HepG2 (cell line): ENCODE data around the gene ZNF618. TPM values are rescaled to one million over a fixed set of nuclear protein-coding genes. Genes with fewer than 3 reads are reported as not detected.

Experiments
- ATF7 ChIP-seq, 2 experiments: fragments of 450-650 bp in 1 of 2; sonication (generic) in 1 of 2; formaldehyde crosslinking in 1 of 2; IDR thresholded peaks; 2 replicates each; pipeline versions ENCODE4 v1.4.0 to v1.6.1; 2016 to 2020; ENCODE audit warnings: antibody characterized with exemption in 1 of 2, mild to moderate bottlenecking in 1 of 2, missing genetic modification reagents in 1 of 2
- EED ChIP-seq: sonication (generic); formaldehyde crosslinking; IDR thresholded peaks from 2 replicates; pipeline ENCODE4 v1.5.0; 2020; ENCODE audit warnings: mild to moderate bottlenecking, missing genetic modification reagents
- ISX ChIP-seq: sonication (generic); formaldehyde crosslinking; conservative IDR thresholded peaks from 2 replicates; pipeline ENCODE4 v1.5.0; 2020; ENCODE audit warnings: missing genetic modification reagents
- NFE2L2 ChIP-seq: fragments of 150-350 bp; IDR thresholded peaks from 2 replicates; pipeline ENCODE4 v1.6.1; 2014; ENCODE audit warnings: low read length
- REST ChIP-seq, 2 experiments: IDR thresholded peaks; 2 replicates each; pipeline ENCODE4 v1.6.1; 2011 to 2012; ENCODE audit warnings: low read length in 2 of 2, borderline replicate concordance in 1 of 2, low read depth in 1 of 2, mild to moderate bottlenecking in 1 of 2, moderate library complexity in 1 of 2
- RXRB ChIP-seq: IDR thresholded peaks from 2 replicates; pipeline ENCODE4 v1.6.1; 2016; ENCODE audit warnings: borderline replicate concordance, missing genetic modification reagents, missing compliant biosample characterization
- SMARCC2 ChIP-seq: fragments of 450-650 bp; IDR thresholded peaks from 2 replicates; pipeline ENCODE4 v1.6.1; 2017; ENCODE audit warnings: antibody characterized with exemption, mild to moderate bottlenecking
- SPEN ChIP-seq: sonication (generic); formaldehyde crosslinking; IDR thresholded peaks from 2 replicates; pipeline ENCODE4 v1.5.1; 2020; ENCODE audit warnings: low read depth, mild to moderate bottlenecking, missing genetic modification reagents
- ZFP82 ChIP-seq: sonication (generic); formaldehyde crosslinking; IDR thresholded peaks from 2 replicates; pipeline ENCODE4 v1.5.1; 2020; ENCODE audit warnings: mild to moderate bottlenecking, missing genetic modification reagents, borderline replicate concordance
- ZNF382 ChIP-seq: sonication (generic); formaldehyde crosslinking; IDR thresholded peaks from 2 replicates; pipeline ENCODE4 v1.5.0; 2020; ENCODE audit warnings: missing genetic modification reagents, mild to moderate bottlenecking, borderline replicate concordance
- ZNF674 ChIP-seq: sonication (generic); formaldehyde crosslinking; IDR thresholded peaks from 2 replicates; pipeline ENCODE4 v1.5.0; 2020; ENCODE audit warnings: low read depth, mild to moderate bottlenecking, missing genetic modification reagents
- ZNF724P ChIP-seq: sonication (generic); formaldehyde crosslinking; IDR thresholded peaks from 2 replicates; pipeline ENCODE4 v1.8.0; 2022; ENCODE audit warnings: missing genetic modification reagents, borderline replicate concordance
- polyA plus RNA-seq, 8 experiments: library from polyadenylated mRNA; depleted of rRNA in 3 of 8; stranded (reverse) in 7 of 8; unstranded in 1 of 8; fragments of >200 nt; fragmentation: Illumina TruSeq in 4 of 8; extraction: Trizol in 4 of 8; gene quantifications; 2 replicates each; pipeline versions ENCODE4 v1.2.1 to v1.2.3, GENCODE V29; 2011 to 2016; ENCODE audit warnings: low read depth in 4 of 8, missing spikeins in 1 of 8, mixed read lengths in 1 of 8; ENCODE audit not compliant: insufficient read depth in 1 of 8
- total RNA-seq, 5 experiments: library from RNA; depleted of rRNA; stranded (reverse); fragments of >200 nt; fragmentation: Illumina TruSeq; extraction: Trizol; gene quantifications; 2 replicates each; pipeline ENCODE4 v1.2.3, GENCODE V29; 2016; ENCODE audit warnings: low read depth in 1 of 5

The ZNF618 gene
- total and polyA plus RNA-seq, 2 of the 13 experiments (the other 11 are each of a cell fraction or from before 2014, with no cell fraction given) = 0.07 TPM

DNA sequence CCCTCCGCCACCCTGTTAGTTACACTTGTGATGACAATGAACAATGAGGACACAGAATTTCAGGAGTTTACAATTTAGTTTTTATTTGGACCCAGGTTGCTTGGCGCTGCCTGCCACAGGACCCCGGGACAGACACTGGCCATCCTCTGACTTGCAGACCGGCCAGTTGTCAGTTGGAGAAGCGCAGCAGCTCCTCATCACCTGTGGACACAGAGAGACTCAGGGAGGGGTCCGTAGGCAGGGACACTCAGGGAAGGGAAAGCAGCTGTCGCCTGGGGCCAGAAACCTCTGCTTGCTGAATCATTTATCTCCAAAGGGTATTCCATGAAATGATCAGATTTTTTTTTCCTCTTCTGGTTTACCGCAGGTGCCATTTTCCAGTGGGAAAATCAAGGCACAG lies 184.0 kb downstream of the ZNF618 start (continued):
- TF ChIP-seq REST (IDR thresholded peaks at IDR 0.05; ENCODE audit: borderline replicate concordance in 1 of 2, low read depth in 1 of 2, low read length in 2 of 2) (no peak), NFE2L2 (no peak), ISX (CRISPR knock-in tag) (no peak), SPEN (CRISPR knock-in tag) (no peak), ATF7 (IDR thresholded peaks at IDR 0.05) (no peak), ATF7 (CRISPR knock-in tag; IDR thresholded peaks at IDR 0.05) (no peak), SMARCC2 (no peak), EED (no peak), ZNF674 (CRISPR knock-in tag) (no peak), RXRB (CRISPR knock-in tag) (no peak), ZNF382 (CRISPR knock-in tag) (no peak), ZFP82 (CRISPR knock-in tag) (no peak), ZNF724P (CRISPR knock-in tag) (no peak)
